ENCODE results near the gene ARSI. TPM values are rescaled to one million over a fixed set of nuclear protein-coding genes. Genes with fewer than 3 reads are reported as not detected.

ARSI gene
- total RNA-seq, 1 donor from 2014 or later = 0.51 TPM

GRCh38 chr5:150335778-150336177 lies 33.1 kb upstream of the ARSI start:
- Mint-ChIP-seq H3K27ac (ENCODE audit: unreplicated experiment) (no peak overlapping the region), H3K27me3 (ENCODE audit: low read depth) (no peaks in the 10 kb centered on the region), H3K4me1 (peaks cover 37% of the 10 kb centered on the region), H3K9me3 (peaks cover 3% of the 10 kb centered on the region), H3K4me3 (no peak overlapping the region), H3K36me3 (ENCODE audit: low read depth) (no peaks in the 10 kb centered on the region)
- TF ChIP-seq CTCF (conservative IDR thresholded peaks at IDR 0.05) = no peak
- no peak for DNase-seq (ENCODE audit: low read depth, low spot score)

- H3K27ac Mint-ChIP-seq (ENCODE audit: unreplicated experiment) = no peak overlapping the region
- no peak overlapping the region for H3K4me3 Mint-ChIP-seq
- no peak for TF ChIP-seq CTCF (conservative IDR thresholded peaks at IDR 0.05)
- no peaks in the 10 kb centered on the region for H3K27me3 Mint-ChIP-seq (ENCODE audit: low read depth)
- peaks cover 3% of the 10 kb centered on the region for H3K9me3 Mint-ChIP-seq
- no peak for DNase-seq (ENCODE audit: low read depth, low spot score)
- no peaks in the 10 kb centered on the region for H3K36me3 Mint-ChIP-seq (ENCODE audit: low read depth)
- H3K4me1 Mint-ChIP-seq = peaks cover 29% of the 10 kb centered on the region
Observed at GRCh38 chr5:150333400-150333799, 30.7 kb upstream of the ARSI start.

GRCh38 chr5:150329881-150330876 lies 27.5 kb upstream of the ARSI start:
- Mint-ChIP-seq H3K36me3 (ENCODE audit: low read depth) (no peaks in the 10 kb centered on the region), H3K27ac (ENCODE audit: unreplicated experiment) (peak overlapping the region; percentile 79), H3K4me3 (no peak overlapping the region), H3K9me3 (no peaks in the 10 kb centered on the region), H3K4me1 (peaks cover 36% of the 10 kb centered on the region), H3K27me3 (ENCODE audit: low read depth) (no peaks in the 10 kb centered on the region)
- DNase-seq (ENCODE audit: low read depth, low spot score) = no peak
- TF ChIP-seq CTCF (conservative IDR thresholded peaks at IDR 0.05) = no peak

GRCh38 chr5:150329038-150329437 lies 26.3 kb upstream of the ARSI start:
- DNase-seq (ENCODE audit: low read depth, low spot score) = no peak
- Mint-ChIP-seq H3K4me1 (peaks cover 36% of the 10 kb centered on the region), H3K27ac (ENCODE audit: unreplicated experiment) (no peak overlapping the region), H3K36me3 (ENCODE audit: low read depth) (no peaks in the 10 kb centered on the region), H3K4me3 (no peak overlapping the region), H3K27me3 (ENCODE audit: low read depth) (no peaks in the 10 kb centered on the region), H3K9me3 (no peaks in the 10 kb centered on the region)
- TF ChIP-seq CTCF (conservative IDR thresholded peaks at IDR 0.05) = no peak

GRCh38 chr5:150328515-150328914 lies 25.8 kb upstream of the ARSI start:
- no peak for DNase-seq (ENCODE audit: low read depth, low spot score)
- Mint-ChIP-seq H3K36me3 (ENCODE audit: low read depth) (no peaks in the 10 kb centered on the region), H3K4me1 (peaks cover 33% of the 10 kb centered on the region), H3K27ac (ENCODE audit: unreplicated experiment) (no peak overlapping the region), H3K4me3 (no peak overlapping the region), H3K27me3 (ENCODE audit: low read depth) (no peaks in the 10 kb centered on the region), H3K9me3 (no peaks in the 10 kb centered on the region)
- TF ChIP-seq CTCF (conservative IDR thresholded peaks at IDR 0.05) = no peak
